HG02870 (cell line): Measurements from ENCODE around the gene CHMP6.
A peak's percentile ranks its signal among the peaks of the same experiment; 100 is the strongest.
"Not testable (repeated sequence)": the region's sequence is repeated elsewhere in the genome, so short reads cannot be mapped to it uniquely, and the experiment has no call there.

Source experiments
- ATAC-seq: cut with Tn5 transposase; IDR thresholded peaks from one replicate; pipeline ENCODE4 v1.9.1; 2021; ENCODE audit warnings: mild to moderate bottlenecking, moderate library complexity; ENCODE audit not compliant: unreplicated experiment

The CHMP6 gene

GRCh38 chr17:81028506-81028858 lies 36.8 kb downstream of the CHMP6 start:
- no peak for ATAC-seq

- ATAC-seq = no peak
Measured at GRCh38 chr17:81029859-81030258, 38.2 kb downstream of the CHMP6 start.

DNA sequence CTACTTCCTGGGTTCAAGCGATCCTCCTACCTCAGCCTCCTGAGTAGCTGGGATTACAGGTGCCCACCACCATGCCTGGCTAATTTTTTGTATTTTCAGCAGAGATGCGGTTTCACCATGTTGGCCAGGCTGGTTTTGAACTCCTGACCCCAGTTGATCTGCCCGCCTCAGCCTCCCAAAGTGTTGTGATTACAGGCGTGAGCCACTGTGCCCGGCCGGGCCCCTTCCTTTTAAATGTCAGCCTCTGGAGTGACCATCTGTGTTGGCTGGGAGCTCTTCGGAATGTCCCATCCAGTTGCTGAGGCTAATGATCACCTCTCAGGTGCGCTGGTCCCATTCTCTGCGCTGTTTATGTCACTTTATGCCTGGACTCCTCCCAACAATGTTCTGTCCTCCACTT lies 38.7 kb downstream of the CHMP6 start:
- ATAC-seq = not testable (repeated sequence)

GRCh38 chr17:81030741-81031565 lies 39.3 kb downstream of the CHMP6 start:
- no peak for ATAC-seq

GRCh38 chr17:81031566-81032550 lies 40.2 kb downstream of the CHMP6 start:
- ATAC-seq = no peak

GRCh38 chr17:81032641-81033480 lies 41.2 kb downstream of the CHMP6 start:
- ATAC-seq = no peak

GRCh38 chr17:81033535-81034167 lies 42.0 kb downstream of the CHMP6 start:
- no peak for ATAC-seq

DNA sequence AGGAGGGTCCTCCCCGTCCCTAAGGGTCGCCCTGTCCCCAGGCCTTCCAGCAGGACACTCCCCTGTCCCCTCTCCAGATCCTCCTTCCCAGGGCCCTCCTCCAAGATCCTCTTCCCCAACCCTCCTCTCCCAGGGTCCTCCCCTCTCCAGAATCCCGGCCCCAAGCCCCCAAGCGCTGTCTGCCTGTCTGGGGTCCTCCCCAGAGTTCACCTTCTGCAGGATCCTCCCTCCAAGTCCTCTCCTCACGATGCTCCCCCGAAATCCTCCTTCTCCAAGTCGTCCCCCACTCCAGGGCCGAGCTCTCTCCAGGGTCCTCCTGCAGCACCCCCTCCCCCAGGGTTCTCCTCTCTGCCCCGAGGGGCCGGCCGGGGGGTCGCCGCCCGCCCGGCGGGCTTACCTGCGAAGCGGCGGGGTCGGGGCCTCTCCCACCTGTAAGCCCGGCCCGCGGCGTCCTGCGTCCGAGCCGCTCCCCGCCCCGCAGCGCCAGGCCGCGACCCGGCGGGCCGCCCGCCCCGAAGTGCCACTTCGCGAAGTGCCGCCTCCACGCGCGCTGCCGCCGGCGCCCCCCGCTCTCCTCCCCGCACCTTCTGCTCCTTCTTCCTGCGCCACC lies 42.6 kb downstream of the CHMP6 start:
- ATAC-seq = no peak

GRCh38 chr17:81034779-81035520 lies 43.3 kb downstream of the CHMP6 start, which contains the start of gene BAIAP2:
TSS of gene BAIAP2 (plus strand) at chr17:81035151. CDS start at chr17:81035255, 104 bp downstream.
- ATAC-seq = peak; percentile 60

DNA sequence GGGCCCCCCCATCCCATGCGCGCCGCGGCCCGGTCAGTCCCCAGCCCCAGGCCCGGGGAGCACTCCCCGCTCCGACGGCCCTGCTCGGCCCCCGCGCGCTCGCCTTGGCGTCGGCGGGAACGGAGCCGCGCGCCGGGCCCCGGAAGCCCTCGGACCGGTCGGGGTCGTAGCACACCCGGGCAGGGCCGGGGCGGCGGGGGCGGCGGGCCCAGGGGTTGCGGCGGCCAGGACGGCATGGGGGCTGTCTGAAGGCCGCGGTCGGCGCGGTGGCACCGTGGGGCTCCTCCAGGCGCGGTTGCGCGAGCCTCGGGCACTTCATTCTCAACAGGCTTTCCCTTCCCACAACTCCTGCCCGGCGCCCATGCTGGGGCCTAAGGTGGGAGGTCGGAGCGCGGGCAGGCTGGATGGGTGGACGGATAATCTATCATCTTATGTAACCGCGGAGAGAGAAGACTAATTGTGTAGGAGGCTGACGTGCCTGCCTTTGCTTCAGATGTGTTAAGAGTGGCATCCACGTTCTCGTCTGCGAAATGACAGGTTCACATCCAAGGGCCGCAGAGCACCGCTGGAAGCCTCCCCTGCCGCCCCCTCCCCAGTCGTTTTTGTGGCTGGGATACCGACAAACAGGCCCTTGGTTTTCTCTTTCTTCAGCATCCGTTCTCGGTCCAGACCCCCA lies 44.0 kb downstream of the CHMP6 start:
- no peak for ATAC-seq

- no peak for ATAC-seq
Measured at GRCh38 chr17:81036197-81036941, 44.7 kb downstream of the CHMP6 start.

DNA sequence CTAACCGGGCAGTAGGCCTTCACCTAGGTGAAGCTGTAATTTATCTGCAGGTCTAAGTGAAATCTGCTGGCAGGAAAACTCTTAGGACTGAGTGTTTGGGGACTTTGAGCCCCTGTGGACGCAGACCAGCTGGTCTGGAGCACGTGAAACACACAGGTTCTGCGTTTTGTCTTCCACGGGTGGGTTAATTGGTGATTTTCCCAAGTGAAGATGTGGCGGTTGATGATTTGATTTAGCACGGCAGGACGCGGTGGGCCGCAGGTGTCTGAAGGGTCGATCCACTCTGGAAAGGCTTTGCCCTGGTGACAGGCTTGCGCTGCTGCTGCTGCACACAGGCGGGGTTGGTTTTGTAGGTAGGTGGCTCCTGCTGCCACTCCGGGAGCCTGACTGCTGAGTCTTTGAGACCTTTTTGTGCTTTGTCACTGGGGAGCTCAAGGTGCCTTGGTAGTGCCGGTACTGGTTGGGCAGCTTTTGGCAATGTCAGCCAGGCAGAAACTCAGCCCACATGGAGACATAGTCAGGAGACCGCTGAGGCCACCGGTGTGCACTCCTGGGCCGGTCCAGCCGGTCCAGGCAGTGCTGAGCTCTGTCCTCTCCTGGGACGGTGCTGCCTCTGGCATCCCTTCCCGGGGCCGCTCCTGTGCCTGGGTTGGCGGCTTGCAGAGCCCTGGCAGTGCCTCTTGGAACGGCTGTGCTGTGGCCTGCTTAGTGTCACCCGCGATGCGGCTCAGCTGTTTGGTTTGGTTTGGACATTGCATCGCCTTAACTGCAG lies 45.6 kb downstream of the CHMP6 start:
- no peak for ATAC-seq

GRCh38 chr17:81037798-81038733 lies 46.4 kb downstream of the CHMP6 start:
- ATAC-seq = no peak

- no peak for ATAC-seq
Measured at GRCh38 chr17:81039096-81039495, 47.5 kb downstream of the CHMP6 start.

DNA sequence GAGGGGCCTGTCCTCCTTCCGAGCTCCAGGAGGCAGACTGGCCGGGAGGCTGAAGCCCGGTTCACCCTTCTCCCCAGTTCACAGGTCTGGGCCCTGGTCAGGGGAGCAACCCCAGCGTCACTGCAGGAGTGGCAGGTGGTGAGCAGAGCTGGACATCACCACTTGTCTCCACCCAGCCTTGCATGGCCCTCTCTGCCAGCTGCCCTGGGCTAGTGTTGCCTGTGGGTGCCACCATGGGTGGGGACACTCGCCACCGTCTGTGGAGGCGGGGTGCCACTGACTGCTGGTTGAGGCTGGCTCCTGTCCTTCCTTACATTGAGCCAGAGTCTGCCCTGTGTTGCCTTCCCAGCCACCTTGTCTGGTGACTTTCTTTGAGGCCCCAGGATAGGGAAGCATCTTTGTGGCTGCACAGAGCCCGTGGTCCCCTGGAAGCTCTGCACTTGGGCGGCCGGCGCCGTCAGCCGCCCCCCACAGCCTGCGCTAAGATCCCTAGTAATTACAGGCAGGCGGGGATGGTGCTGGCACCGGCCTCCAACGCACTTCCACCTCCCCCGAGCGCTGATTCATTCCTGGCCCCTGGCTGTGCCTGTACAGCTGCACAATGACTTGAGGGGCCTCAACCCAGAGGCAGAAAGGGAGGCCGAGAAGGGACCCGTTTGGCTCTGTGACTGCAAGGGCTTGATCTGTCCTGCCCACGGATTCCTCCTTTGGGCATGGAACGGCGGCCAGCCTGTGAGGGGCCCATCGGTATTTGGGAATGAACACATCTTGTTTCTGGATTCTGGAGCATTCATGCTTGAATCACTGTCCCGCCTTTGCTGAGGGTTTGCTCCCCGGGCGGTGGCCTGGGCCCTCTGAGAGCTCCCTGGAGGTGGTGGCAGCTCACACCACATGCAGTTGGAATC lies 48.5 kb downstream of the CHMP6 start:
- ATAC-seq = no peak
